ENCODE data around the gene CEBPE.

CEBPE gene

DNA sequence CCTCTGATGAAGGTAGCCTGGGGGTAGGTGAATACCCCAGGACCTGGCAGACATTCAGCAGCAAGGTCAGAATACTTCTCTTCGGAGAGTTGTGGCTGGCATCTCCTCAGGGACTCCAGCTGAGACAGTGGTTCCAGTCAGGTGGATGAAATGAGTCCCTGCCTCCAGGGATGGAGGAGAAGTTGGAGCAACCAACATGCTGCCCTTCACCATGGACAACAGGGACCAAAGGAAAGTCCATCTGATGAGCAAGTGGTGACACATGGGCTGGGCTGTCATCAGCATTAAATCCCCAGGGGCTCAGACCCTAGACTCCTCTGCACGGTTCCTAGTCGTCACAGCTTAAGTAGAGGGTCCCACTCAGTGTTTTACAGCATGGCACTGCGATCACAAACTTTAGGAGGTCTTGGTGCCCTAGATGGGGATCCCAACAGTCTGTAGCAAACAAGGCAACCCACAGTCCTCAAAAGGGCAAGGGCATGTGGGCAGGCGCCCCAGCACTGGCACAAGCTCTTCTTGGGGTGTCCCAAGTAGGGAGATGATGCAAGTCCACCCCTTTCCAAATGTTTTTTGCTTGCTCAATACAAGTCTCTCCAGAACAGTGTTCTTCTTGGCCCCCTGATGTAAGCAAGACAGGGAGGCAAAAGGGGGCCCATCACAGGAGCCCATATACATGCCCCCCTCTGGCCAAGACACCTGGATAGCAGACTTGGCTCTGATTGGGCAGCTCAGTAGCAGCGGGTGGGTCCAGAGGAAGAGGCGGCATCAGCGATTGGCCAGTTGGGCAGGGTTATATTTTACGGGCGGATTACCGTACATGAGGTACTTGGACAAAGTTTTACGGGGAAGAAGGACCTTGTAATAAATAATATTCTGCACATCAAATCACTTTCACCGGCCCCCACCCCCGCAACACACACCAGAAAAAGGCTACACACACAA, 50.9 kb downstream of the CEBPE start:
- DNase-seq (ENCODE audit: low read depth, low spot score): no peak
- no peak overlapping the region for H3K4me3 ChIP-seq (ENCODE audit: low read length)

All from Jurkat, Clone E6-1 (cell line).